NCI-H1436 (cell line): Measurements from ENCODE around the gene TPGS2.
A peak's percentile ranks its signal among the peaks of the same experiment; 100 is the strongest.
"Not testable (repeated sequence)": the region's sequence is repeated elsewhere in the genome, so short reads cannot be mapped to it uniquely, and the experiment has no call there.

ENCODE experiments used
- DNase-seq: peaks from one replicate; lab custom pipeline; 2025; lab: John Stamatoyannopoulos, UW

The TPGS2 gene

DNA sequence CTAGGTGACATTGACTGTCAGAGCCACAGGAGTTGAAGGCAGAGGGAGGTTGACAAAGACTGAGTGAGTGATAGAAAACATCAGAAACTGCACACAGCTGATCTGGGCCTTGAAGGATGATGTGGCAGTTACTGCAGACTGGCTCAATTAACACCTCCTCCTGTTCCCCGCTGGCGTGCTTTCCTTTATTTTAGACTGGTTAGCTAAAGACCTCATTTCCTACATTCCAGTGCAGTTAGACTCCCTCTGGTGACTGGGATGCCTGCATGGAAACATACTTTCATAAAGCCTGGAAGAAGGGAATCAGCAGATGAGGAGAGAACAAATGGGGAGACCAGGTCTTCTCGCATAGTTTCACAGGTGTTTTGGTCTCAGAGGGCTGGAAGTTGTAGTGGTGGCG, 7.1 kb downstream of the TPGS2 start:
- no peak for DNase-seq

DNA sequence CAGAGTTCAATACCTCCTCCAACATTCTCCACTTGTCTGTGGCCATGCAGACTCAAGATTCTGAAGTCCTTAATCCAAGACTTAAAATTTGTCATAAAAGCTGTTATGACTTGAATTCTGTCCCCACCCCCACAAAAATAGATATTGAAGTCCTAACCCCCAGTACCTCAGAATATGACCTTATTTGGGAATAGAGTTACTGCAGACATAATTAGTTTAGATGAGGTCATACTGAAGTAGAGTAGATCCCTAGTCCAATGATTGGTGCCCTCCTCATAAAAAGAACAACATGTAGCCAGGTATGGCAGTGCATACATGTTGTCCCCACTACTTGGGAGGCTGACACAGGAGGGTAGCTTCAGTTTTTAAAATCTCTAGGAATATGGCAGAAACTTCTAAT, 9.2 kb downstream of the TPGS2 start:
- no peak for DNase-seq

DNA sequence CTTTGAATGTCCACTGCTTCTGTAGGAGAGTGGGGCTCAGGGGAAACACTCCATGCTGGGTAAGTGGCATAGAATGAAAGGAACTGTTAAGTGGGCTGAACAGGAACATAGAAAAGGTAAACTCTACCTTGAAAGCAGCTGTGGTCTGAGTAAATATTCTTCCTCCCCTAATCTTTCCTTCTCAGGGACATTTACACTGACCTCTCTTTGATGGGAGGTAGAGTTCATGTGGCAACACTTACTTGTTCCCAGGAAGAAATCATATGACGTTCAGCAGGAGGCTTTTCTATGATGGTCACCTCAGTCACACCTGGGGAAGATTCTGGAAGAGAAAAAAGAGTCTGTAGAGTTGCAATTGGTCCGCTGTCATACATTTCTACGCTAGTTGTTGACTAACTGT, 10.2 kb downstream of the TPGS2 start:
- no peak for DNase-seq

DNA sequence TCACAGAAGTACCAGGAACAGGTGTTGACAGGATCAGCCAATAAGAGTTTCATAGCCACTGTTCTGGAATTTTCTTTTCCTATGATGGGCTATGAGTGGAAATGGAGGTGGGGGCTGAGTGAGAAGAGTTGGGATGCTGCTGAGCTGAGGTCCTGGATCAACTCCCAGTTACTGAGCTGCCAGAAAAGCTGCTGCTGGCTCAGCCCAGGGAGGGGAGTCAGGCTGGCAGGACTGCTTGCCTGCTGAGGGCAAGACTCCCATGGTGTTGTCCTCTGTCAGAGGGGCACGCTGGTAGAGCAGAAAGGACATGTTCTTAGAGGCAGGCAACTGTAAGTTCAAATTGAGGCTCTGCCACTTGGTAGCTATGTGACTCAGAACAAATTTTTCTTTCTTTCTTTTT, 11.8 kb downstream of the TPGS2 start:
- DNase-seq = no peak

DNA sequence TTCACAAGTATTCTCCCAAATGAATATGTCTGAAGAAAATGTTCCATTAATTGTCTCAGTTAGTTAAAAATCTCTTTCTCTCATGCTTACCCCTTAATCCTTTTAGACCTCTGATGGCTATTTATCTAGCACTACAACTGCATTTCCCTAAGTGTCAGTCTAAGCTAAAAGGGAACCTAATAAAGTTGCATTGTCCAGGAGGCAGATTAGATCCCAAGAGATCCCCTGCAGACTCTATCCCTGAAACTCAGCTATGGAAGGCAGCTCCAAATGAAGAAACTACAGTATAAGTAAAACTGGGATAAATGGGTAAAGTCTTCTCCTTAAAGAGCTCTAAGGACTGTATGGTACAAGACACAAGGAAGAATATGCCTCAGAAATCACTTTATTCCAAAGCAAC, 12.7 kb downstream of the TPGS2 start:
- DNase-seq = not testable (repeated sequence)

DNA sequence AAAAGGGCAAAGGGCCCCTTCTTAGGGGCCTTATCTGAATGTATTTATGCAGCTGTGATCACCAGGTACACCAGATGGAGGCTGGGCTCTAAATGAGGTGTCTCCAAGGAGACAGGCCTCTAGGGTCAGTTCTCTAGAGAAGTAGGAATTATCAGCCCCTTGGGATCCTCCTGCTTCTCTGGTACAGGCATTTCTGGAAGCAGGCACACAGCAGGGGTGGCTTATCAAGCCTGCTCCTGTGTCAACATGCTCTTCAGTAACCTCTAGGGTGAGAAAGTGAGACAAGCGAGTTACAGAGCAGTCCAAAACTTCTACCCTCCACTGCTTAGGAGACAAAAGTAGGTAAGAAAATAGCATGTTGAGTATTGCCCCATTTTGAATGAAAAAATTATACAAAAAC, 13.8 kb downstream of the TPGS2 start:
- DNase-seq = peak; percentile 77

DNA sequence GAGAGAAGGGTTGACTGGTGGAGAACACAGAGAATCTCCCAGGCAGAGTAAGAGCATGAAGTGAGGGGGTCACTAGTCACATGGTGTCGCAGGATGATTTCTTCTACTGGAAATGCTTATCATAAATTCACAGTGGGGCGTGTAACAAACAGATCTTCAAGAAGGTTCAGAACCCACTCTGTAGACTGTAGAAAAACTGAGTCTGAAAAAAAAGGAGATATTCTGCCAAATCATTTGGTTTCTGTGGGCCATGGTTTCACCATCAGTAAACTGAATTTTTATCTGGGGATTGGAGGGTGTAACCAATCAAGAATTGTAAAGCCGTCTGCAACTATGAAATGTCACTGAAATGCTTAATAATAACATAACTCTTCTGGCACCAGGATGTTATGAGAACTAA, 15.0 kb downstream of the TPGS2 start:
- DNase-seq = no peak

DNA sequence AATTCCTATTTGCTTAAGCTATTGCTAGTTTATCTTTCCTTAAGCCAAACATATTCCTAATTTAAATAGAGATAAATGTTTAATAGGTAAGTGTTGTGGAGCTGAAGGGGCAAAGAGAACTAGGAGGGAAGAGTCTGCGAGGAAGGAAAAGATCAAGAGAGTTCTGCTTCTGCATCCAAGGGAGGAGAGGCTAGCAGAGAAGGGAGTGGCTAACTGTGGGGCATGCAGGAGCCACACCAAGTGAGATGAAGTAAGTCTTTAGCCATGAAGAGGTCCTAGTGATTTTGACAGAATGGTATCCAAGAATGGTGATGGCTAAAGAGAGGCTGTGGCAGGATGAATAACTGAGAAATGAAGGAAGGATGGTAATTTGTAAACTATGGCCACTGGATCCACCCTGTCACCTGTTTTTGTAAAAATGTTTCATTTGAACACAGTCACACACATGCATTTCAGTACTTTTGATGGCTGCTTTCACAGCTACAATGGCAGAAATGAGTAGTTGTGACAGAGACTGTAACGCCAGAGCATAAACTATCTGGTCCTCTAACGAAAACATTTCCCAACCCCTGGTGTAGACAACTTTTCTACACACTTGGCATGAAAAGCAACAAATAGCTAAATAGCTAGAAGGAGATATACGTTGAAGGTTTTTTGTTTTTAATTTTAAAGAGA, 15.6 kb downstream of the TPGS2 start:
- DNase-seq = no peak

DNA sequence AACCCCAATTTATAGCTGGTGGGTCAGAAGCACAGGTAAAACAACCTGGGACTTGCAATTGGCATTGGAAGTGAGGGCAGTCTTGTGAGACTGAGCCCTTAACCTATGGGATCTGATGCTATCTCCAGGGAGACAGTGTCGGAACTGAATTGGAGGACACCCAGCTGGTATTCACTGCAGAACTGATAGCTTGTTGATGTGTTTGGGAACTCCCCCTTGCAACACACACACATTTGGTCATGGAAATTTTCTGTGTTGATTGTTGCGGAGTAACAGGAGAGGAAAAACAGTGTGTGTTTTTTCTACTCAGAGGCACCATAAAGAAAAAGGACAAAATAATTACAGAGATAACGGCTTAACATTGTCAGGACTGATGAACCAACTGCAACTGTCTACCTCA, 16.1 kb downstream of the TPGS2 start:
- no peak for DNase-seq

DNA sequence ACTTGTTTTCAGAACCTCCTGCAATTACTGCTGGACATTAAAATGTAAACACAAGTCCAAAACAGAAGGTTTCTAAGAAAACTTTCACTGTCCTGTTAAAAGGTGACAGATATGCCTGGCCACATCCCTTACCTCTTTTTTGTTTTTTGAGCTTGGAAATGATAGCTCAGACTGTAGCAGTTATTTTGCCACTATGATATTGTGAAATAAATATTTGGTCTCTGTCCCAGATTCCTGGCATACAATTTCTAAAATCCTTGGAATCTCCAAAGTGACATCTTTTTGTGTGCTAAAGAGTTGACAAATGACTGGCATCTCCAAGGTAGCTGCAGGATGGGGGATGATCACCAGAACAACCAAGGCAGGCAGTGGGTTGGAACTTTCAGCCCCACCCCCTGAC, 16.8 kb downstream of the TPGS2 start:
- no peak for DNase-seq

DNA sequence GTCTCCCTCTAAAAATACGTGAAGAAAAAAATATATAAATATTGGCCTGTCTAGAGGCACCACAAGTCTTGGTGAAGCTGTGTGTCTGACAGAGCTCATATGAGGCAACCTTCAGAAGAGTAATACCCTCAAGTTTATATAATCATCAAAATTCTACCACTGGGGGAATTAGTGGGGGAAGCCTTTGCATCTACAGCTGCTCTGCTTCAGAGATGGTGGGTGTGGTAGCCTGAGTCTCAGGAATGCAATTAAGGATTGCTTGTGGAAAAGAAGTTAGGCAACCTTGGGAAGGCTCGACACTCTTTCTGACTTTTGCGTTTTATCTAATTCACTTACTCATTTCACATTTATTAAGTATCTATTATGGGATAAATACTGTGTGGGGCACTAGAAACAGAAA, 17.4 kb downstream of the TPGS2 start:
- no peak for DNase-seq

DNA sequence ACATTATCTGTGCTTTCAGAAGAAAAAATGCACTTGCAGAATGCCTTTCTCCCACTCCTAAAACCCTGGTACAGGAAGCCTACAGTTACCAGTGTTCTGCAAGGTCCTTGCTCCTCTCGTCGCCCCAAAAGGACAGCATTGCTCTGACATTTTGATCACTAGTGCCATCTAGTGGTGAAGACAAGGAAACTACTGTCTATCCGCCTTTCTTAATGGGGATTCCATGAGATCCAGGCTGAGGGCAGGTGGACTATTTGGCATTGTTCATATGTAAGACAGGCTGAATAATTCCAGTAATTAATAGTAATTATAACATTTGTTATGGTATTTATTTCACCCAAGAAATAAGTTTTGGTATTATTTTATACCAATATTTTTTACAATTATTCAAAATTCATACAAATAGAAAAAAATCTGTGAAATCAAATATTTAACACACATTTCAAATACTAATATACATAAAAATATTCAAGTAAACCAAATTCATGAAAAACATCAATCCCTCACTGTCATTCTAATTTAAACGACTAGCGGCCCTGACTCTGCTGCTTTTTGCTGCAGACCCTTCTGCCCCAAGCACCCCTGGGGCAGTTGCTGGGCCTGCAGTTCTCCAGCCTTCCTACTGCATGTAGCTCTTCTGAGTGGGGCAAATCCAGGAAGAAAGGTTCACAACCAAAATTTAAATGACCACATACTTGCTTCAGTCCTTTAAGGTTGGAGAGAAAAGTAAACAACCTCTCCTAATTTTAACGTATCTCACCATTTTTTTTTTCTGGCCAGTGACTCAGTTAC, 19.0 kb downstream of the TPGS2 start:
- peak; percentile 74 for DNase-seq

DNA sequence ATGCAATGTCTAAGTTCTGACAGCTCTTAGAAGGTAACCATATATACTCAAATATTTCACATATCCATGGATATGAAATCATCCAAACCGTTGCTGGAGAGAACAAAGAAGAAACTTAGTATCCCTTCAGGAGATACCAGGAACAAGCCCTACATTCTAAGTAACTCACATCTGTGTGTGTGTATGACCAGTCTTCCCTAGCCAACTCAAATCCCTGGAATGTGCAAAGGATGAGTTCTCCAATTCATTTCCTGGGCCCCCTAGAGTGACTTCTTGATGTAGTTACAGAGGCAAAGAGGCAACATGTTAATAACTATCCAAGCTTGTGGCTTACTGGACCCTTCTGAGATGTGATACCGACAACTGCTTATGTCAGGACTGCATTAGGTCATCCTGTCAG, 20.1 kb downstream of the TPGS2 start:
- no peak for DNase-seq

DNA sequence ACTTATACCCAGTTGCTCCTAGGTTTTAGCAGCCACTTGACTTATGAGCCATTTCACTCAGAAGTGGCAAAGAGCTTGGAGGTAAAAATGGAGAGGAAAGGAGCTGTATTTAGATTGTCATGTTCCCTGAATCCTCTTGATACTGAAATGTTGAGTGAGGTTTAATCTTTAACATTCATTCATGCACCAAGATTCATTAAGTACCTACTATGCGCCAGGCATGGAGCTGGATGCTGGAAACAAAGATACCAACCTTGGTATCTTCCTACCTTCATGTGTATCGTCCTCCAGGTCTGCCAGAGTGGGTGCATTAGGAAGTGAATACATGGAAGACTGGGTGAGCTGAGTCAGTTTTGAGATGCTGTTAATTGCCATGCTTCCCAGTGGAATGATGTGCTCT, 23.7 kb downstream of the TPGS2 start:
- no peak for DNase-seq

DNA sequence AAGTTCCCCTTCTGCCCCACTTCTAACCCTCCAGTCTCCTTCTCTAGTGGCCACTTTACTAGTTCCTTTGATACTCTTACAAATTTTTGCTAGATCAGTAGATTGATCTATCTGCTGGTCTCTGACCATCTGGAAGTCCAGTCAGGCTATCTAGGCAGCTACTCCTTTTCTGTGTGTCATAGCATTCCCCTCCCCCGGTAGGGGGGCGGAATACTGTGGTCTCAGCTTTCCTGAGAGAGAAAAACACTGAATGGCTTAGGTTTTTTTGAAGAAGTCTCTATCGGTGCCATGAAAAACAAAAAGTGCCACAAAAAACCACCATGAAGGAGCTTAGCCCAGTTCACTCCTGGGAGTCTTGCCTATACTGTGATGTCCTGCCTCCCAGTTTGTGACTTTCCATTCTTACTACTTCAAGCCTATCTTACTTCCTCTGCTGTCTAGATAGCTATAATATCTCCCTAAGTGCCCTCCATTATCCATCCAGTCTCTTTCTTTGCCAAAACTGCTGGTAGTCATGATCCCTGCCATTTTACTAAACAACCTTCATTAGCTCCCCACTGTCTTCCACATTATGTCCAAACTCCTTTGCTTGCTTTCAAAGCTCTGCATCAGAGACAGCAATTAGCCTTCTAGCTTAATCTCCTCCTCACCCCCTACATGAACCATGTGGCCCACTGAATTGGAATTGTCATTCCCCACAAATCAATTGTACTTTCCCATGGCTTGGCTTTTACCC, 29.9 kb downstream of the TPGS2 start:
- no peak for DNase-seq

DNA sequence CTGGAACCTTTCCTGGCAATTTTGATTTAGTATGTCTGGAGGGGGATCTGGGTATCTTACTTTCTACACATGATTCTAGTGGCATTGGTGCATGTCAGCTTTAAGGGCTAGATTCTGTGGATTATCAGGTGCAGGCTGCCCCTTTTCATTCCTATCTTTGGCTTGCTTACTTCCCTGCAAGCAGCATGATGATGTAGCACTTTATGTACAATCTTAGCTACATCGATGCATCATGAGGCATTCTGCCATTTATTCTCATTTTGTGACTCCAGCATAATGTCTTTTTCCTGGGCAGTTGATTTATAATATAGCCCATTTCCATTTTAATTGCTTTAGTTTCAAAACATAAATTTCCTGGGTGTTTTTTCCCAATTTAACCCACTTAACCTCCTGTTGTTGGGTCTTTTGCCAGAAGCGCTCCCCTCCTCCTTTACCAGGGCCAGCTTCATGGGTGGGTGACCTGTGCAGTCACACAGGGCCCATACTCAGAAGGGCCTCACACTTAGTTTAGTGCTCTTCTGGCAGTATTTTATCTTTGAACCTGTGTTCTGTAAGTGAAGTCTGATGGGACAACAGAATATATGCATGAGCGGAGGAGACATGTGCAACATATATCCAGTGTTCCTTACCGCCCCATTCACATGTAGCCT, 36.0 kb downstream of the TPGS2 start:
- DNase-seq = no peak

DNA sequence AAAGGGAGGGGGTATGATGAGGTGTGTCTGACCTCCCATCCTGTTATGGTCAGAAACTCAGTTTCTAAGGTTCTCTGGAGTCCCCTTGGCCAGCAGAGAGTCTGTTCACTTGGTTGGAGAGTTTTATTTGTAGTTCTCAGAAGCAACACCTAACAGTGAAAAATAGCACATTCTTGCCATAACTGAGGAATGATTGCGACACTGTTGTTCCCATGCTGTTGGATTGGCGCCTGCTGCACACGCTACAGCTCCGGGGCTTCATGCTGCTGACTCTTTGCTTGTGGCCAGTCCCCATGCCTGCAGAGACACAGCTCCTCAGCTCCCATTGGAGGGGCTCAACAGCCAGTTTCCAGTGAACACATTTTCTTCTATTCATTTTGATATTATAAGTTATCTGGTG, 42.1 kb downstream of the TPGS2 start:
- no peak for DNase-seq

DNA sequence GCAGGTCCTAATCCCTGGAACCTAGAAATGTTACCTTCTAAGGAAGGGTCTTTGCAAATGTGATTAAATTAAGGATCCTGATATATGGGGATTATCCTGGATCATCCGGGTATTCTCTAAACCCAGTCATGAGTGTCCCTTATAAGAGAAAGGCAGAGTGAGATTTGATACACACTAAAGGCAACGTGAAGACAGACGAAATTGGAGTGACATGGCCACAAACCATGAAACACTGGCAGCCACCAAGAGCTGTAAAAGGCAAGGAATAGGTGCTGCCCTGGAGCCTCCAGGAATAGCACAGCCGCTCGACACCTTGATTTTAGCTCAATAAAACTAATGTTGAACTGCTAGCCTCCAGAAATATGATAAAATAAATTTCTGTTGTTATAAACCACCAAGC, 45.0 kb downstream of the TPGS2 start:
- no peak for DNase-seq

DNA sequence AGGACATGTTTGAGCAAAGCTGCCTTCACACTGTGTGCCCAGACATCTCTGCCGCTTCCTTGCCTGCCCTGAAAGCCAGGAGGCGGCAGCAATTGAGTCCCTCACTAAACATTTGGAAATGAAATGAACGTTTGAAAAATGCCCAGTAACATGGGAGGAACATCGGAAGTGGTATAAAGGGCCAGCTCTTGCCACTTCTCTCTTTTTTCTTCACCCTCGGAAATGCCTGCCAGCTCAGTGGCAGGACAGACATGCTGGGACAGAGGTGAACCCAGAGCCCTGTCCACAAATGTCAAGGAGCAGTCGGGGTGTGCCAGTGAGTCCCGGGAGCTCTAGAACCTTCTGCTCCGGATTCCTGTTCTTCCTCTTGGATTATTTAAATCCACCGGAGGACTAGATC, 46.1 kb downstream of the TPGS2 start:
- no peak for DNase-seq

DNA sequence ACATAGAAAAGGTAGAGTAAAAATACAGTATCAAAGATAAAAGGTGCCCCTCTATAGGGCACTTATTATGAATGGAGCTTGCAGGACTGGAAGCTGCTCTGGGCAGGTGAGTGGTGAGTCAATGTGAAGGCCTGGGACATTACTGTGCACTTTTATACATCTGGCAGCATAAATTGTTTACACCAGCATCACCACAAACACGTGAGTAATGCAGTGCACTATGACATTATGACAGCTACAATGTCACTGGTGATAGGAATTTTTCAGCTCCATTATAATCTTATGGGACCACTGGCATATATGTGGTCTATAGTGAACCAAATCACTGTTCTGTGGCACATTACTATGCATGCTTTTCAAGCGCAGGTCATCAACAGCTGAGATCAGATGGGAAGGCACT, 48.1 kb downstream of the TPGS2 start:
- DNase-seq = no peak

DNA sequence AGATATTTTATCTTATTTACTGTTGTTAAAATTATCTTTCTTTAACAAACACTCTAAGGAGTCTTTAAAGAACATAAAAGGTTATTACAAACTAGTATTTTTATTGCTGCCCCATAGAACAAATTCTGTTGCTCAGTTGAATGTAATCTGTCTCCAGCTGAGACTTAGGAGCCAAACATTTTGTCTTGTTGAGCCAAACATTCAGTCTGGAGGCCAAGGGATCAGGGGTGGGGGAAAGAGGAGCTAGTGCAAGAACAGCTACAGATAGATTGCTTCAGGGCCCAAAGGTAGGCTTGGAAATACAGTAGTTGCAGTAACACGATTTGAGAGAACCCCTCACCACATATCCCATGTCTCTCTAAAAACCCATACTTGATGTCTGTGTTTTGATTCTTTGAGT, 51.2 kb downstream of the TPGS2 start:
- no peak for DNase-seq

DNA sequence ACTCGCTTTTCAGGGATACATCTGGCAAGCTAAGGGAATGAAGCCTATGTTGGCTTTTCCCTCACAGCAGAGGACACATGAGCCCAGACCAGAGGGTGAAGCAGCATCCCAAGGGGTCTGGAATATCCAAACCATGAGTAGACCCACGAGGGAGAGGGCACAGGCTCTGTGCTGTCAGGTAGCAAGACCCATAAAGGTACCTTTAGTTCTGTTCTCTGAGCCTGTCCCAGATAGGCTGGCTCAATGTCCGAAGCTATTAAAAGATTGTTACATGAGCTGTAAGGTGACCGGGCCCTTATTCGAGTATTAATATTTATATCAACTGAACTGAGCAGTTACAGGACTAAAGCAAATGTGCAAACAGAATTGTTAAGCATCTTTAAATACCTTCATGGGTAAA, 52.2 kb downstream of the TPGS2 start:
- DNase-seq = no peak

DNA sequence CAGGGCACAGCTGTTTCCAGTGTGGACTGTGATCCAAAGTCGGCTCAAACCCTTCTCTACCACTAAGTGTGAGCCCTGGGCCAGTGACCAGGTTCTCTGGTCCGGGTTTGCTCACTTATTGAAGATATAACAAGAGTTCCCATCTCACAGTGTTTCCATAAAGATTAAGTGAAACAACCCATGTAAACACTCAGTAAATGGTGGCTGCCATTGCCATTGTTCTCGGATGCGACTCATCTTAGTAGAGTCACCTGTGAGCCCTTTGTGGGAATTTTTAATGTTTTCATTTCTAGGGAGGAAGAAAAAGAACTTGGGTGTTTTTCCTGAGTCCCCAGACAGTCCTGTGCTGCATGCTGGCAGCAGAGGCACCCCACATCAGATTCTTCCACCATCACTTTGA, 53.4 kb downstream of the TPGS2 start:
- DNase-seq = no peak
